Limb (tissue), 2 donors: ENCODE measurements around the gene BTNL8.

Experiments
- DNase-seq, 2 donors: peaks; one replicate each; pipeline ENCODE4 v3.0.0-alpha.2; 2016; ENCODE audit errors: extremely low spot score in 2 of 2

The BTNL8 gene

GRCh38 chr5:180959661-180960060, 60.7 kb downstream of the BTNL8 start:
- DNase-seq: no peak

GRCh38 chr5:180960209-180960608, 61.2 kb downstream of the BTNL8 start:
- no peak for DNase-seq

- no peak for DNase-seq
These were observed 70.4 kb downstream of the BTNL8 start for GRCh38 chr5:180969406-180969805.

- no peak for DNase-seq
These were observed 71.4 kb downstream of the BTNL8 start for GRCh38 chr5:180970336-180970735.

- no peak for DNase-seq
These were observed 71.9 kb downstream of the BTNL8 start for GRCh38 chr5:180970875-180971274.

- no peak for DNase-seq
These were observed 75.8 kb downstream of the BTNL8 start for GRCh38 chr5:180974612-180975315.

GRCh38 chr5:180975338-180975737, 76.4 kb downstream of the BTNL8 start:
- DNase-seq: no peak

GRCh38 chr5:180976518-180976917, 77.6 kb downstream of the BTNL8 start:
- DNase-seq: no peak

GRCh38 chr5:180977852-180978251, 78.9 kb downstream of the BTNL8 start:
- no peak for DNase-seq

- no peak for DNase-seq
These were observed 83.2 kb downstream of the BTNL8 start for GRCh38 chr5:180982008-180982741.

- no peak for DNase-seq
These were observed 89.1 kb downstream of the BTNL8 start for GRCh38 chr5:180988016-180988415.

GRCh38 chr5:180988592-180988991, 89.6 kb downstream of the BTNL8 start, which contains the start of gene BTNL3:
TSS of gene BTNL3 (plus strand) at chr5:180988846. CDS start at chr5:180989029, 183 bp downstream.
- no peak for DNase-seq

GRCh38 chr5:180990086-180990881, 91.3 kb downstream of the BTNL8 start:
- DNase-seq: no peak

GRCh38 chr5:180990882-180991242, 91.9 kb downstream of the BTNL8 start:
- no peak for DNase-seq
